ENCODE measurements around the gene DEAF1.
"Not testable (repeated sequence)": the region's sequence is repeated elsewhere in the genome, so short reads cannot be mapped to it uniquely, and the experiment has no call there.

DEAF1 gene

GRCh38 chr11:678297-678696, 16.7 kb downstream of the DEAF1 start:
- no peak for DNase-seq

GRCh38 chr11:674406-674805, 20.6 kb downstream of the DEAF1 start:
- DNase-seq = no peak

DNA sequence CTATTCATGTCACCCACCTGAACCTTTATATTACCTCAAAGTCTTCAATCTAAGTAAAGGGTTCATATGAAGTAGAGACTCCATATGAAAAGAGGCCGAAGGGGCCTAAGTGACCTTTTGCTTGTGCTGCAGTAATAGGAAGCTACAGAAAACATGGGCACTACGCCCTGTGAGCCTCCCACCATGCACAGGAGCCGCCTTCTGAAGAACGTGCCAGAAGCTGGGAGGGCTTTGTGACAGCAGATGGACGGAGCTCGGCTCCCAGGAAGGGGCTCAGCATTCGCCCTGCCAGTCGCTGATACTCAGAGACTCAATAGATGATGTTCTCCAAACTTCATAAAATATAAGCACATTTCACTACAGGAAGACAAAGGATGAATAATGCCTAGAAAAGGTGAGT, 21.2 kb downstream of the DEAF1 start:
- DNase-seq = no peak

DNA sequence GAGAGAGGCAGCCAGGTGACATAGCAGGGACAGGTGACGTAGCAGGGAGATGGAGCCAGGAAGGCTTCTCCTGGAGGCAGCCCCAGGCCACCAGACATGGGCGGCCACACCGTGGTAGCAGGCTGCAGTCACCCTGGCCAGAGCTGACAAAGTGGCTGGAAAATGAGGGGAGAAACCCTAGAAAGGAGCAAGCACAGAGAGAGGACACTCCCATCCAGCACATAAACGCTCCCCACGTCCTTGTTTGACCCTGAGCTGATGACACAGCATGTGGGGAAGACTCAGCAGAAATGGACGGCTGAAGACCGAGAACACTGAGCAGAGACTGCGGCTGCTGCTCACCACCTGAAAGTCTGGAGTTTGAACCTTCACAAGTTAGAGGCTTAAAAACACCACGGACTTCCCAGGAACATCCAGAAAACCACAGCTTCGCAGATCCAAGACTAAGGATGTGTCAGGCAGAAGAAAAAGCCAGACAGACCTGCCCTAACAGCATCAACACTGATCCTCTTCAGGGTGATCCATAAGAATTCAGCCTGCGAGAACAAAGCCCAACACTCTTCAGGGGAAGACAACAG, 29.2 kb downstream of the DEAF1 start:
- no peak for DNase-seq

- DNase-seq = no peak
Measured at GRCh38 chr11:665062-665703, 29.8 kb downstream of the DEAF1 start.

DNA sequence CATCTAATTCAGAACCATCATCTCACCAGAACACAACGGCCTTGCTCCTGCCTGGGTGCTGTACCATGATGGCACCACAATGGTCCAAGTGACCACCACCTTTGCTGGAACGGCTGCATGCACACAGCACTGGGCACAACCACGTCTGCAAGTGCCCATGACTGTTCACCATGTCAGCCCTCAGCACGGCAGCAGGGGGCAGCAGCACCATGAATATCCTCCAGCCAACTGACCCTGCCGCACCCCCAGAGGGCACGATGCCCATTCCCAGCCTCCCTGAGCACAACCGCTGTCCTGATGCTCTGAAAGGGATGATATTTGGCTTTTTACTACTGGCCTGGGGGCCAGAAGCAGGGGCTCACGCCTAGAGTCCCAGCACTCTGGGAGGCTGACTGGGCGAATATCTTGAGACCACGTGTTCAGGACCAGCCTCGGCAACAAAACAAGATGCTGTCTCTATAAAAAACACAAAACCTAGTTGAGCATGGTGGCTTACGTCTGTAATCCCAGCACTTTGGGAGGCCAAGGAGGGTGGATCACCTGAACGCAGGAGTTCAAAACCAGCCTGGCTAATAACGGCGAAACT, 32.2 kb downstream of the DEAF1 start:
- DNase-seq = peak; percentile 40

- DNase-seq = no peak
Measured at GRCh38 chr11:660681-661444, 34.2 kb downstream of the DEAF1 start.

- no peak for DNase-seq
Measured at GRCh38 chr11:660281-660680, 34.7 kb downstream of the DEAF1 start.

GRCh38 chr11:659532-660085, 35.4 kb downstream of the DEAF1 start:
- no peak for DNase-seq

DNA sequence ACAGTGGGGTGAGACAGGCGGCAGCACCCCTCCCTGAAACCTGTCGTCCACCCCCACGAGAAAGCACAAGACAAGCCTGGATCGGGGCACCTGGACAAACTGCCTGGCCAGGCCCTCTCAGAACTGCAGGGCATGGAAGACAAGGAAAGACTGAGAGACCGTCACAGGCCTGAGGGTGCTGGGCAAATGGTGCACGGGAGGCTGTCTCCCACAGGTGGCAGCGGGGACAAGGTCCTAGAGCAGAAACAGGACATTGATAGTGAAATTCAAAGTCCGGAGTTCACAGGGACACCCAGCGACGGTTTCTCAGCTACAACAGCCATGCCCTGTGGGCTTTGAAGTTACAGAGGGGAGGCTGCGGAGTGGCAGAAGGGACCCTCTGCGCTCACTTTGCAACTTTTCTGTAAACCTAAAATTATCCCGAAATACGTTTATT, 37.3 kb downstream of the DEAF1 start:
- DNase-seq = no peak

- no peak for DNase-seq
Measured at GRCh38 chr11:656866-657265, 38.2 kb downstream of the DEAF1 start.

DNA sequence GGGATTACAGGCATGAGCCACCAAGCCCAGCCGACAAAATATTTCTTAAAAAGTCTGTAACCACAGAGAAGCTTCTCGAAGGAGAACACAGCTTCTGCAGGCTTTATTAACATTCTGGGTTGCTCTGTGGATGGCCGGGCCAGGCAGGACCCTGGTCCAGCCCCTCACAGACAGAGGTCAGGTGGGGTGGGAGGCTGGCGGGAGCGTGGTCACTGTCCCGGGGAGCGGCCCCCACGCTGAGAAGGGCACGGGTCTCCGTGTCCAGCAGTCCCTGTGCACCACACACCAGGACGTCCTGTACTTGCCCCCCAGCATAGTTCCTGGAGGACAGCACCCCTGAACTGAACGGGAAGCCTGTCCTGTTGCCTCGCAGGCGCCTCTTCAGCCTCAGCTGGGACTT, 38.6 kb downstream of the DEAF1 start:
- no peak for DNase-seq

DNA sequence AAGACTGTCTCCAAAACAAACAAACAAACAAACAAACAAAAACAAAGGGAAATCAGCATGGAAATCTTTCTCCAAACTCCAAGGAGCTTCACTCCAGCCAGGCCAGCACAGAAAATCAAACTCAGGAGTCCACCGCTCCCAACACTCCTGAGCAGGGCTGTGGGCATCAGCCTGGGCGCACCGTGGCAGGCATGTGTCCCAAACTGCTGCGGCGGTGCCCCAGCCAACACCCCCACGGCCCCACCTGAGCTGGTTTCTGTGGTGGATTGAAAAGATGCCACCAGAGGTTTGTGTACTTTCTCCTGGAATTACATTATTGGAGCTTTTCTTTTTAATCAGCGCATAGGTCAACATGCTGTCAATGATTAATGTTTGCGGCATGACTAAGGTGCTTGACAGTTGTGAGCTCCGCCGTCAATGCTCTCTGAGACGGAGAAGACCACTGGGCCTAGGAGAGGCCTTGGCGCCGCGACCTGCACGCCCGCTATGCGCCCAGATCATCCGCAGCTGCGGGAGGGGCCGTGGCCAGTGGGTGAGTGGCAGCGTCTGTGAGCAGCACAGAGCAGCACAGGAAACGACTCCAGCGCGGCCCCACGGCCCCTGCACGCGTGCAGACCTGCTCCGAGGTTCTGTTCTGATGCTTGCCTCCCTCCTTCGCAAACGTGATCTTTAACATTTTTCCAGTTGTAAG, 39.8 kb downstream of the DEAF1 start:
- DNase-seq = no peak

- DNase-seq = not testable (repeated sequence)
Measured at GRCh38 chr11:654444-654843, 40.6 kb downstream of the DEAF1 start.

DNA sequence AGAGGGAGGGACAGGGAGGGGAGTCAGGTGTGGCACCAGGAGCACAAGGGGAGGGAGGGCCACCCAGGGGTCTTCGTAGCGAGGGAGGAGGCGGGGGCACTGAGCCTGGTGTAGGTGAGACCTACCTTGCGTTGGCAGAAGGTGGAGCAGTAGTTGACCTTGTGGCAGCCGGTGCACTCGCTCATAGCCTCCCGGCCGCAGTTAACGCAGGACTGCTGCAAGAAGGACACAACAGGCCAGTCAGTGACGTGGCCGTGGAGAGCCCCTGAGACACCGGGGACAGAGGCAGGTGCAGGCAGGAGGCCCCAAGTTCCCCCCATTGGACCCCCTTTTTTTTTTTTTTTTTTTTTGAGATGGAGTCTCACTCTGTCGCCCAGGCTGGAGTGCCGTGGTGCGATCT, 41.2 kb downstream of the DEAF1 start:
- no peak for DNase-seq

DNA sequence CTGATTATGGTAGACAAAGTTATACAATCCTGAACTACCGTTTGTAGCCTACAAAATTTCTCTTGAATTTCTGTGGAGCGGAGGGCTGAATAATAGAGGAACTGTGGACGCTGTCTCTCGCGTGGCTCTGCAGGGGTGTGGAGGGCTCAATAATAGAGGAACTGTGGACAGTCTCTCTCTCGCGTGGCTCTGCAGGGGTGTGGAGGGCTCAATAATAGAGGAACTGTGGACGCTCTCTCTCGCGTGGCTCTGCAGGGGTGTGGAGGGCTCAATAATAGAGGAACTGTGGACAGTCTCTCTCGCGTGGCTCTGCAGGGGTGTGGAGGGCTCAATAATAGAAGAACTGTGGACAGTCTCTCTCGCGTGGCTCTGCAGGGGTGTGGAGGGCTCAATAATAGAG, 41.9 kb downstream of the DEAF1 start:
- DNase-seq = not testable (repeated sequence)

GRCh38 chr11:650482-650881, 44.5 kb downstream of the DEAF1 start:
- no peak for DNase-seq

GRCh38 chr11:647672-648158, 47.3 kb downstream of the DEAF1 start:
- not testable (repeated sequence) for DNase-seq

- no peak for DNase-seq
Measured at GRCh38 chr11:646214-646613, 48.8 kb downstream of the DEAF1 start.

- DNase-seq = no peak
Measured at GRCh38 chr11:645536-645935, 49.5 kb downstream of the DEAF1 start.

GRCh38 chr11:643849-644738, 50.9 kb downstream of the DEAF1 start:
- DNase-seq = no peak

DNA sequence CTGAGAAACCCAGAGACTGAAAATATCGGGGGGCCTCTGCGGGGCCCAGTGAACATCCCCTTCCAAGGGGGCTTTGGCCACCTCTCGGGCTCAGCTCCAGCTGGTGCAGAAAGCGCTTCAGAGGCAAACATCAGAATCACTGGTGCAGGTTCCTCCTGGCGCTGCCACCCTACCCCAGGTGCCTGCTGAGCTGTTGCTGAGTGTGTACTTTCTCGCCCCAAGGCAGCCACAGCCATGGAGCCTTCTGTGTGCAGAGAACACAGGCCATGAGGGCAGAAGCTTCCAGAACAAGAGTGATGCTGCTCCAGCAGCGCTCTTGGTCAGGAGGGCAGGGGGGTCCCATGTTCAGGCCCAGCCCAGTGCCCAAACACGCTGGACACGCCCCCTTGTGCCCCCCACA, 51.7 kb downstream of the DEAF1 start:
- DNase-seq = no peak
